Ectodermal cell (in vitro differentiated cells): Measurements from ENCODE around the gene TMEM260.

Source experiments
- H3K27ac ChIP-seq: 2 replicates; pipeline ENCODE4 v1.7.0; 2013; ENCODE audit warnings: mild to moderate bottlenecking, low read depth, low read length; ENCODE audit not compliant: insufficient read depth, poor library complexity, severe bottlenecking
- H3K27me3 ChIP-seq: 2 replicates; pipeline ENCODE4 v1.7.0; 2013; ENCODE audit warnings: mild to moderate bottlenecking, low read length; ENCODE audit not compliant: insufficient read depth, control insufficient read depth, poor library complexity, severe bottlenecking
- H3K36me3 ChIP-seq: one replicate; pipeline ENCODE4 v1.7.0; 2013; ENCODE audit warnings: low read length; ENCODE audit not compliant: control insufficient read depth, insufficient read depth
- H3K4me1 ChIP-seq: one replicate; pipeline ENCODE4 v1.7.0; 2013; ENCODE audit warnings: low read length; ENCODE audit not compliant: control insufficient read depth, insufficient read depth
- H3K4me3 ChIP-seq: 2 replicates; pipeline ENCODE4 v1.7.0; 2013; ENCODE audit warnings: low read depth, low read length, control low read depth; ENCODE audit not compliant: insufficient read depth
- H3K9me3 ChIP-seq: 2 replicates; pipeline ENCODE4 v1.7.0; 2013; ENCODE audit warnings: mild to moderate bottlenecking, low read length, moderate library complexity; ENCODE audit not compliant: control insufficient read depth
- WGBS, 2 experiments: methylation state at CpG; one replicate each; pipeline ENCODE4 v1.1.7; 2013; ENCODE audit warnings: missing lambda C conversion rate in 2 of 2; 5-methylcytosine and 5-hydroxymethylcytosine counted together

The TMEM260 gene

DNA sequence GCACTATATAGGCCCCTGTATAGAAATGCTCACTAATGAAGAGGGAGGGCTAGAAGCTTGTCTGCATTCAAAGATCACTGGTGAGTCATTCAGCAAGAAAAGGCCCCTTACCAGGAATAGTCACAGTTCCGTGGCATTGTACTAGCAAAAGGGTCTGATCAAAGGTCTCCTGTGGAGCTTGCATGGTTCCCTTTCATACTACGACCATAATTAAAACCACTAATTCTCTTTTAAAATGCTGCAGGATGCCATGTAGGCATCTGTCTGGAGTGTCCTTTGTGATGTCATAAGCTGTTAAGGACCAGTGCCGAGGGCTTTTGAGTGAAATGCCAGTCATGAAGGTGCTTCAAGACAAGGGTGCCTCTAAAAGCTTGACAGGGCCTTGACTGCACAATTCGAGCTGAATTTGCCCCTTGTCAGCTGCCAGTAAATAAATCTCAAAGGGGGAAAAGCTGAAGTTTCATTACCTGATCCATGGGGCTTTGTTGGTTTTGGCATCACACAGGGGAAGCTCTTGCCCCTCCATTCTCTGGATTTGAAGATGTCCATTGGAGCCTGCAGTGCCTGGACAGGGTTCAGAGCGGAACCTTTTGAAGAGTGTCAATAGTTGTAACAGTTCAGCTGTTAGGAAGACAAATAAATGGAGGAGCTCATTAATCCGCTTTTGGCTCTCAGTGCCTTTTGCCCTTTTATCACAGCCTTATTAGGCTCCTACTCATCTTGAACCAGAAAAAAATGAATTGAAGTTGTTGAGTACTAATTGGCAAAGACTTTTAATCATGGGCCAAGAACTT, 69.1 kb downstream of the TMEM260 start:
- H3K27ac ChIP-seq = peak overlapping the region; percentile 57

GRCh38 chr14:56649382-56649781, 69.8 kb downstream of the TMEM260 start:
- Histone ChIP-seq H3K4me1 (peaks cover 28% of the 10 kb centered on the region), H3K27ac (no peak overlapping the region), H3K4me3 (no peak overlapping the region), H3K9me3 (no peaks in the 10 kb centered on the region), H3K27me3 (peaks cover 72% of the 10 kb centered on the region), H3K36me3 (no peaks in the 10 kb centered on the region)
- 96 to 100% methylated on average over 1 to 2 of the region's 3 CpGs for WGBS, 2 experiments

More for the DNA sequence above, 69.1 kb downstream of the TMEM260 start:
- peaks cover 67% of the 10 kb centered on the region for H3K27me3 ChIP-seq
- no peaks in the 10 kb centered on the region for H3K9me3 ChIP-seq
- 28 to 30% methylated on average over 6 of the region's 6 CpGs for WGBS, 2 experiments
- H3K4me1 ChIP-seq = peaks cover 28% of the 10 kb centered on the region
- H3K36me3 ChIP-seq = no peaks in the 10 kb centered on the region
- H3K4me3 ChIP-seq = no peak overlapping the region

GRCh38 chr14:56650048-56650447, 70.5 kb downstream of the TMEM260 start:
- 82 to 86% methylated on average over 9 of the region's 9 CpGs for WGBS, 2 experiments
- peaks cover 28% of the 10 kb centered on the region for H3K4me1 ChIP-seq
- no peaks in the 10 kb centered on the region for H3K36me3 ChIP-seq
- no peaks in the 10 kb centered on the region for H3K9me3 ChIP-seq
- H3K27me3 ChIP-seq = peaks cover 78% of the 10 kb centered on the region
- H3K4me3 ChIP-seq = no peak overlapping the region
- no peak overlapping the region for H3K27ac ChIP-seq

GRCh38 chr14:56650979-56651378, 71.4 kb downstream of the TMEM260 start:
- H3K4me1 ChIP-seq = peaks cover 28% of the 10 kb centered on the region
- peaks cover 82% of the 10 kb centered on the region for H3K27me3 ChIP-seq
- H3K36me3 ChIP-seq = no peaks in the 10 kb centered on the region
- H3K9me3 ChIP-seq = no peaks in the 10 kb centered on the region
- no peak overlapping the region for H3K27ac ChIP-seq
- H3K4me3 ChIP-seq = no peak overlapping the region

GRCh38 chr14:56657604-56658003, 78.0 kb downstream of the TMEM260 start:
- H3K4me1 ChIP-seq = peaks cover 13% of the 10 kb centered on the region
- no peak overlapping the region for H3K27ac ChIP-seq
- no peaks in the 10 kb centered on the region for H3K9me3 ChIP-seq
- H3K4me3 ChIP-seq = no peak overlapping the region
- WGBS, 2 experiments = 78 to 83% methylated on average over 2 of the region's 2 CpGs
- no peaks in the 10 kb centered on the region for H3K36me3 ChIP-seq
- peaks cover 82% of the 10 kb centered on the region for H3K27me3 ChIP-seq

DNA sequence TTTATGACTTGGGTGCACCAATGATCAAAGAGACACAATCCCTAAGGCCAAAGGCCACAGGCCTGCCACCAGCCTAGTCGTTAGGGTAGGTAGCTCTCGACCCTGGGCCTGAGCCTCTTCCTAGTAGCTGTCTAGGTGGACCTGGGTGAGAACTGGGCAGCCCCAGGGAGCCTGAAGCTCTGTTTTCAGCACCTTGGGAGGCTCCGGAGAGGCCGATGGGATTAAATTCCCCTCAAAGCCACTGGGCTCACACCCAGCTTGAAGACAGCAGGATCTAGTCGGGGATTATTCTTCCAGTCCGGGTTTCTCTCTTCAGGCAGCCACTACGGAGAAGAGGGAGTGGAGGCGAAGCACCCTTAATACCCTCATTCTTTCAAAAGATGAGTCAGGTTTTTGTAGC, 79.8 kb downstream of the TMEM260 start:
- 10 to 18% methylated on average over 8 of the region's 8 CpGs for WGBS, 2 experiments
- peaks cover 67% of the 10 kb centered on the region for H3K27me3 ChIP-seq
- H3K4me1 ChIP-seq = peaks cover 13% of the 10 kb centered on the region
- no peak overlapping the region for H3K4me3 ChIP-seq
- H3K36me3 ChIP-seq = no peaks in the 10 kb centered on the region
- no peaks in the 10 kb centered on the region for H3K9me3 ChIP-seq
- H3K27ac ChIP-seq = peak overlapping the region; percentile 11

GRCh38 chr14:56659964-56660551, 80.5 kb downstream of the TMEM260 start:
- Histone ChIP-seq H3K4me3 (no peak overlapping the region), H3K9me3 (no peaks in the 10 kb centered on the region), H3K4me1 (peaks cover 13% of the 10 kb centered on the region), H3K27ac (no peak overlapping the region), H3K36me3 (no peaks in the 10 kb centered on the region), H3K27me3 (peaks cover 61% of the 10 kb centered on the region)
- WGBS, 2 experiments = 33 to 37% methylated on average over 6 of the region's 7 CpGs

GRCh38 chr14:56660677-56661389, 81.2 kb downstream of the TMEM260 start:
- Histone ChIP-seq H3K36me3 (no peaks in the 10 kb centered on the region), H3K4me3 (no peak overlapping the region), H3K27me3 (peaks cover 53% of the 10 kb centered on the region), H3K9me3 (no peaks in the 10 kb centered on the region), H3K4me1 (peaks cover 13% of the 10 kb centered on the region), H3K27ac (no peak overlapping the region)
- 63% methylated on average over 6 of the region's 6 CpGs for WGBS, 2 experiments

DNA sequence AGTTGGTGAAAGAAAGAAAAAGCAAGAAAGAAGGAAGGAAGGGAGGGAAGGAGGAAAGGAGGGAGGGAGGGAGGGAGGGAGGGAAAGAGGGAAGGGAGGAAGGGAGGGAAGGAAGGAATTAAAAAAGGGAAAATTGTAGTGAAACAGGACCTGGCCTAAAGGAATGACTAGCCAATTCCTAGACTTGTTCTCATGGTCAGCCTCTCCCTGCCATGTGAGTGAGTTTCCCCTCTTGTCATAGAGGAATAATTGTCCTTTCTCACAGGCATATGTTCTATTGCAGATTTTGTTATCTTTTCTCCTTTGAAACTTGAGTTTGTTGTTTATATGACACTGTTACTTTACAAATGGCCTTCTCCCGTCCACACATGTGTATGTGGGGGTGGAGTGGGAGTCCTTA, 81.9 kb downstream of the TMEM260 start:
- Histone ChIP-seq H3K27ac (no peak overlapping the region), H3K4me3 (no peak overlapping the region), H3K27me3 (peaks cover 47% of the 10 kb centered on the region), H3K4me1 (peaks cover 13% of the 10 kb centered on the region), H3K36me3 (no peaks in the 10 kb centered on the region), H3K9me3 (no peaks in the 10 kb centered on the region)
- WGBS, 2 experiments = 77 to 87% methylated on average over 1 of the region's 1 CpG

GRCh38 chr14:56664811-56665421, 85.3 kb downstream of the TMEM260 start:
- WGBS, 2 experiments = 78 to 82% methylated on average over 10 to 11 of the region's 12 CpGs
- H3K27ac ChIP-seq = no peak overlapping the region
- peaks cover 4% of the 10 kb centered on the region for H3K4me1 ChIP-seq
- H3K4me3 ChIP-seq = no peak overlapping the region
- H3K9me3 ChIP-seq = no peaks in the 10 kb centered on the region
- H3K27me3 ChIP-seq = peaks cover 18% of the 10 kb centered on the region
- no peaks in the 10 kb centered on the region for H3K36me3 ChIP-seq
